Astrocyte of the cerebellum (primary cell): ENCODE data around the gene RAB18.

Source experiments
- DNase-seq: peaks from one replicate; pipeline ENCODE4 v3.0.0-alpha.2; 2011; ENCODE audit warnings: low read depth
- H3K4me3 ChIP-seq: 2 replicates; pipeline ENCODE4 v1.5.1; 2011; ENCODE audit warnings: mild to moderate bottlenecking, low read depth, low read length, moderate library complexity
- CTCF ChIP-seq: IDR thresholded peaks from 2 replicates; pipeline ENCODE4 v1.5.1; 2012; ENCODE audit warnings: low read length, low read depth, moderate library complexity, mild to moderate bottlenecking; ENCODE audit errors: missing control alignments
- in situ Hi-C: cut with HindIII; loops from 2 replicates; pipeline ENCODE4 v1.10.0; 2017; ENCODE audit warnings: low sequenced_read_pairs

The RAB18 gene

DNA sequence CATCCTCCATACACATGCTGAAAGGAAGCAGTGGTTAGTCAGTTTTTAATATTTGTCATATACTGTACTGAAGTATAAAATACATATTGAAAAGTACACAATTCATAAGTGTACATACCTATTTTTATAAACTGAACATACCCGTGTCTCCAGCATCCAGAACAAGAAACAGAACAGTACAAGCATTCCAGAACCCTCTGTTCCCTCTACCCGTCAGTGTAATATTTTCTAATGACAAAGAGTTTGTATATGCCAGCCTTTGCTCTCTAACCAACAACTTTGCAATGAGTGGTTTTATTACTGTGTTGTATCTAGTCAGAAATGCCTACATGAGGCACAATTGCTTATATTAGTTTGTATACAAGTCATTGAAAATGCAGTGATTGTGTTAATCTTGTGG is 18.7 kb upstream of the RAB18 start:
- TF ChIP-seq CTCF, result no peak
- no peak for DNase-seq
- H3K4me3 ChIP-seq, result no peak overlapping the region
- in situ Hi-C loops, result no loop called here

DNA sequence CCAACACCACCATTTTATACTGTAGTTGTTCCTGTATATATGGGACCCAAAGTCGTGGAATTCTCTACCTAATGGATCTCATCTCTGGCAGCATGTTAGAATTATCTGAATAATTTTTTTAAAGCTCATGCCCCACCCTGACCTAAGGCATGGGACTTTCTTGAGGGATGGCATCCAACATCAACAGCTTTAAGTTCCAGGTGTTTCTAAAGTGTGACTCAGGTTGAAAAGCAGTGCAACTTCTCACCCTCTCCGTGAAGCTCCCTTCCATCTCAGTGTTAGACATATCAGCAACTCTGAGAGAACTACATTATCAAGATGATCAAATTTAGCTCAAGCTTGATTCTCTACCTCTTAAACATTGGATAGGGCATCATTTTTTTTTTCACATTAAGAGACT is 18.1 kb upstream of the RAB18 start:
- TF ChIP-seq CTCF, result no peak
- no peak overlapping the region for H3K4me3 ChIP-seq
- in situ Hi-C loops, result no loop called here
- no peak for DNase-seq

DNA sequence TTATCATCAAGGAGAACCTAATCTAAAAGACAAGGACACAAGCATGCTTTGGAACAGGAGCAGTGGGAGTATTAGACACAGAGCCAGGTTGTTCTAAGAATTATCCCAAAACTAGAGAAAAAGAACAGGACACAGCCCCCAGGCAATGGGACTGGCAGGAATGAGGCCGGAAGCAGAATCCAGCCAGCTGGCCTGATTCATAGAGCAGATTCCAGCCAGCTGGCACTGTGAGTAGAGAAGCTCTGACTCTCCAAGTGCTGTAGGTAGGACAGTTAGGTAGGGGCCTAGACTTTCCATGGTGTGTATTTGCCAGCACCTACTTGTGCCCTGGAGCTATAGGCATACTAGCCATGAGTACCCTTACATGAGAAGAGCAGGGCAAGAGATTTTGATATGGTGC is 13.3 kb upstream of the RAB18 start:
- TF ChIP-seq CTCF, result no peak
- in situ Hi-C loops, result no loop called here
- DNase-seq, result no peak
- no peak overlapping the region for H3K4me3 ChIP-seq

DNA sequence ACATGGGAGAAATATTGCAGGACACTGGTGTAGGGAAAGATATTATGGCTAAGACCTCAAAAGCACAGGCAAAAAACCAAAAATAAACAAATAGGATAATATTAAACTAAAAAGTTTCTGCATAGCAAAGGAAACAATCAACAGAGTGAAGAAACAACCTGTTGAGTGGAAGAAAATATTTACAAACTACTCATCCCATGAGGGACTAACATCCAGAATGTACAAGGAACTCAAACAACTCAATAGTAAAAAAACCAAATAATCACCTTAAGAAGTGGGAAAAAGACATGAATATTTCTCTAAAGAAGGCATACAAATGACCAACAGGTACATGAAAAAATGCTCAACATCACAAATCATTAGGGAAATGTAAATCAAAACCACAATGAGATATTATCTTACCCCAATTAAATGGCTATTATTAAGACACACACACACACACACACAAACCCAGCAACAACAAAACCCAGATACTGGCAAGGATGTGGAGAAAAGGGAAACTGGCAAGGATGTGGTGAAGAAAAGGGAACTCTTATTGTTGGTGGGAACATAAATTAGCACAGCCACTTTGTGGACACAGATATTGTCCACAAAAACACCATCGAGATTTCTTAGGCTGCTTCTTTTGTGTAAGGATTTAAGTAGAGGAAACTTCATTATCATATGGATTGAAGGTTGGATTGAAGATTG is 9.8 kb upstream of the RAB18 start:
- H3K4me3 ChIP-seq, result no peak overlapping the region
- DNase-seq, result no peak
- no peak for TF ChIP-seq CTCF
- in situ Hi-C loops, result no loop called here

- no peak for TF ChIP-seq CTCF
- in situ Hi-C loops, result no loop called here
- H3K4me3 ChIP-seq, result no peak overlapping the region
Measured at GRCh38 chr10:27496137-27496536, 8.0 kb upstream of the RAB18 start.

DNA sequence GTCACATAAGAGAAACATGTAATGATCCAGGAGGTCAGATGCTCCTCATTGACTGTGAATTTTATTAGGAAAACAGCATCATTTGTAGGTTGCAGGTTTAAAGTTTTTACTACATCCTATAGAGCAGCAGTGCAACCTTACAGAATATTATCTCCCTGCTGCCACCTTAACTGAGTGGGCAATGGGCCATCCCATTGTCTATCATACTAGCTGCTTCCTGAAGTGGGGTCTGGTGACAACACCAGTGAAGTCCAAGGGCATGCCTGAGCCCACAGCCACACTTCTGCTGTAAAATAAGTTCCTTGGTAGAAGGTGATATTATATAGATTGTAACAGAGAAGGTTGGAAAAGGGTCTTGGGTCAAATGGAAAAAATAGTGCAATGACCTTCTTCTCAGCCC is 4.0 kb upstream of the RAB18 start:
- no peak overlapping the region for H3K4me3 ChIP-seq
- no peak for DNase-seq
- in situ Hi-C loops, result no loop called here
- TF ChIP-seq CTCF, result no peak

More at GRCh38 chr10:27496137-27496536, 8.0 kb upstream of the RAB18 start:
- no peak for DNase-seq
